ENCODE measurements around the gene BACH2.
"Not testable (repeated sequence)": the region's sequence is repeated elsewhere in the genome, so short reads cannot be mapped to it uniquely, and the experiment has no call there.

BACH2 gene

GRCh38 chr6:90296341-90297114, at the start of gene BACH2:
Gene BACH2 (minus strand): TSS chr6:90296843. CDS start chr6:90008844, 287,999 bp downstream.
- H3K4me3 ChIP-seq (ENCODE audit: low read length), result peak within 1 kb of the TSS; percentile 56
- no peak for TF ChIP-seq CTCF (IDR thresholded peaks at IDR 0.05; ENCODE audit: insufficient read depth, low read depth, low read length, missing control alignments)
- peak; percentile 96 for DNase-seq (ENCODE audit: low read depth)

- TF ChIP-seq CTCF (IDR thresholded peaks at IDR 0.05; ENCODE audit: insufficient read depth, low read depth, low read length, missing control alignments), result no peak
- H3K4me3 ChIP-seq (ENCODE audit: low read length), result no peak overlapping the region
- peak; percentile 35 for DNase-seq (ENCODE audit: low read depth)
Observed at GRCh38 chr6:90343576-90343975, 46.9 kb upstream of the BACH2 start.

- peak; percentile 21 for TF ChIP-seq CTCF (IDR thresholded peaks at IDR 0.05; ENCODE audit: insufficient read depth, low read depth, low read length, missing control alignments)
- no peak overlapping the region for H3K4me3 ChIP-seq (ENCODE audit: low read length)
- peak; percentile 80 for DNase-seq (ENCODE audit: low read depth)
Observed at GRCh38 chr6:90338409-90338808, 41.8 kb upstream of the BACH2 start.

- no peak for DNase-seq (ENCODE audit: low read depth)
- no peak for TF ChIP-seq CTCF (IDR thresholded peaks at IDR 0.05; ENCODE audit: insufficient read depth, low read depth, low read length, missing control alignments)
Observed at GRCh38 chr6:90336388-90336947, 39.8 kb upstream of the BACH2 start.

GRCh38 chr6:90333928-90334327, 37.3 kb upstream of the BACH2 start:
- no peak for DNase-seq (ENCODE audit: low read depth)
- no peak overlapping the region for H3K4me3 ChIP-seq (ENCODE audit: low read length)
- TF ChIP-seq CTCF (IDR thresholded peaks at IDR 0.05; ENCODE audit: insufficient read depth, low read depth, low read length, missing control alignments), result no peak

More at GRCh38 chr6:90336388-90336947, 39.8 kb upstream of the BACH2 start:
- no peak overlapping the region for H3K4me3 ChIP-seq (ENCODE audit: low read length)

- DNase-seq (ENCODE audit: low read depth); H3K4me3 ChIP-seq (ENCODE audit: low read length): not testable (repeated sequence)
Observed at GRCh38 chr6:90332978-90333543, 36.4 kb upstream of the BACH2 start.

- DNase-seq (ENCODE audit: low read depth), result no peak
- H3K4me3 ChIP-seq (ENCODE audit: low read length), result no peak overlapping the region
- no peak for TF ChIP-seq CTCF (IDR thresholded peaks at IDR 0.05; ENCODE audit: insufficient read depth, low read depth, low read length, missing control alignments)
Observed at GRCh38 chr6:90329386-90330077, 32.9 kb upstream of the BACH2 start.
